ENCODE measurements around the gene B3GAT1. TPM values are rescaled to one million over a fixed set of nuclear protein-coding genes. Genes with fewer than 3 reads are reported as not detected.

B3GAT1 gene
- polyA plus RNA-seq, 4 donors, result 0.54 to 1.4 (median 0.57) TPM; not detected in 1

GRCh38 chr11:134342572-134343340 is 69.3 kb downstream of the B3GAT1 start:
- H3K4me3 ChIP-seq (ENCODE audit: low read depth in 1 of 3, low read length in 3 of 3), result no peak overlapping the region
- no peaks in the 10 kb centered on the region for H3K36me3 ChIP-seq (ENCODE audit: control insufficient read depth in 3 of 3, insufficient read depth in 2 of 3, low read depth in 1 of 3, low read length in 3 of 3)
- no peak overlapping the region for H3K27ac ChIP-seq (ENCODE audit: low read depth in 1 of 3, low read length in 2 of 3)
- 91 to 96% (median 92%) methylated on average over 30 of the region's 30 CpGs for WGBS, 3 donors
- FAIRE-seq (no peak), DNase-seq (no peak)
- no peaks in the 10 kb centered on the region for H3K27me3 ChIP-seq (ENCODE audit: control insufficient read depth in 3 of 3, insufficient read depth in 3 of 3, low read length in 3 of 3)
- peaks cover 0 to 3% (median 0%) of the 10 kb centered on the region in 3 donors for H3K4me1 ChIP-seq (ENCODE audit: control insufficient read depth in 3 of 3, insufficient read depth in 2 of 3, low read depth in 1 of 3, low read length in 2 of 3)
- H3K9me3 ChIP-seq (ENCODE audit: control insufficient read depth in 2 of 2, insufficient read depth in 1 of 2, low read depth in 1 of 2, low read length in 1 of 2), result no peaks in the 10 kb centered on the region

DNA sequence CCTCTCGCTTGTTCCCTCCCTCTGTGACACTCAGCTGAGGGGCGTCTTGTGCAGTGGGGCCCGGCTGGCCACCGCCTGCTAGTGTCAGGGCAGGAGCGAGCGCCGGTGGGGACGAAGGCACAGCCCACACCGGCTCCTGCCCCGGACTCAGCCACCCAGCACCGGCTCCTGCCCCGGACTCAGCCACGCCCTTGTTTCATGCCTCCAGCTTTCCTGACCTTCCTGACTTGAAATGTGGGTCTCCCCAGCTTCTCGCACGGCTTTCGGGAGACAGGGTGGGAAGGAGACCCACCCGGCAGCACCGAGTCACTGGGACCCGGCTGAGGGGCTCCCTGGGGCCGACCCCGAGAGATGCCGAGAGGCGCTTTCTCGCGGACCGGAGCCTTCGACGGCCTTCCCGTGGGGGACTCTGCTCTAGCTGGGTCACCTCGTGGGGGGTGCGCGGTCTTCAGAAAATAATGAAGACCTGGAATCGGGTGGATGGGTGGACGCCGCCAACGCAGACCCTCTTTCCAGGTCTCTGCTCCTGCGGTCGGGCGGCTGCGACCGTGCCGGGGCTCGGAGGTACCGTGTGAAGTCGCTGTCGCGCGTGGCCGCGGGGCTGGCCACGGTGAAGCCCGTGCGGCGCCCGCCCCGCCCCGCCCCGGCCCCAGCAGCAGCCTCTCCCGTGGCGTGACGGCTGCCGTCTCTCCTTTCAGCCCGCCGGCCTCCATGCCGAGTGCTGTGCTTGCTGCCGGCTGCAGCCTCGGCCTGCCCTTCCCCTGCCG is 70.1 kb downstream of the B3GAT1 start:
- H3K27me3 ChIP-seq (ENCODE audit: control insufficient read depth in 3 of 3, insufficient read depth in 3 of 3, low read length in 3 of 3), result no peaks in the 10 kb centered on the region
- FAIRE-seq, result no peak
- no peaks in the 10 kb centered on the region for H3K9me3 ChIP-seq (ENCODE audit: control insufficient read depth in 2 of 2, insufficient read depth in 1 of 2, low read depth in 1 of 2, low read length in 1 of 2)
- DNase-seq, result no peak
- no peak overlapping the region for H3K4me3 ChIP-seq (ENCODE audit: low read depth in 1 of 3, low read length in 3 of 3)
- peaks cover 0 to 3% (median 0%) of the 10 kb centered on the region in 3 donors for H3K4me1 ChIP-seq (ENCODE audit: control insufficient read depth in 3 of 3, insufficient read depth in 2 of 3, low read depth in 1 of 3, low read length in 2 of 3)
- H3K27ac ChIP-seq (ENCODE audit: low read depth in 1 of 3, low read length in 2 of 3), result no peak overlapping the region
- no peaks in the 10 kb centered on the region for H3K36me3 ChIP-seq (ENCODE audit: control insufficient read depth in 3 of 3, insufficient read depth in 2 of 3, low read depth in 1 of 3, low read length in 3 of 3)
- 91 to 95% (median 92%) methylated on average over 62 to 68 of the region's 68 CpGs for WGBS, 3 donors

GRCh38 chr11:134340354-134340964 is 71.6 kb downstream of the B3GAT1 start:
- Histone ChIP-seq H3K4me1 (ENCODE audit: control insufficient read depth in 3 of 3, insufficient read depth in 2 of 3, low read depth in 1 of 3, low read length in 2 of 3) (peaks cover 0 to 3% (median 0%) of the 10 kb centered on the region in 3 donors), H3K36me3 (ENCODE audit: control insufficient read depth in 3 of 3, insufficient read depth in 2 of 3, low read depth in 1 of 3, low read length in 3 of 3) (no peaks in the 10 kb centered on the region), H3K27ac (ENCODE audit: low read depth in 1 of 3, low read length in 2 of 3) (peak overlapping the region in 1 of 3 donors; percentile 51), H3K27me3 (ENCODE audit: control insufficient read depth in 3 of 3, insufficient read depth in 3 of 3, low read length in 3 of 3) (no peaks in the 10 kb centered on the region), H3K4me3 (ENCODE audit: low read depth in 1 of 3, low read length in 3 of 3) (no peak overlapping the region), H3K9me3 (ENCODE audit: control insufficient read depth in 2 of 2, insufficient read depth in 1 of 2, low read depth in 1 of 2, low read length in 1 of 2) (no peaks in the 10 kb centered on the region)
- no peak for FAIRE-seq
- DNase-seq, result peak in 1 of 2 donors; percentile 52
- WGBS, 3 donors, result 34 to 75% (median 61%) methylated on average over 11 of the region's 11 CpGs

- peak; percentile 41 to 94 for DNase-seq
Measured at GRCh38 chr11:134339756-134340155, 72.3 kb downstream of the B3GAT1 start.

GRCh38 chr11:134338654-134339053 is 73.4 kb downstream of the B3GAT1 start:
- no peak overlapping the region for H3K4me3 ChIP-seq (ENCODE audit: low read depth in 1 of 3, low read length in 3 of 3)
- no peaks in the 10 kb centered on the region for H3K36me3 ChIP-seq (ENCODE audit: control insufficient read depth in 3 of 3, insufficient read depth in 2 of 3, low read depth in 1 of 3, low read length in 3 of 3)
- 91 to 93% (median 92%) methylated on average over 7 of the region's 7 CpGs for WGBS, 3 donors
- no peaks in the 10 kb centered on the region for H3K27me3 ChIP-seq (ENCODE audit: control insufficient read depth in 3 of 3, insufficient read depth in 3 of 3, low read length in 3 of 3)
- peaks cover 0 to 3% (median 0%) of the 10 kb centered on the region in 3 donors for H3K4me1 ChIP-seq (ENCODE audit: control insufficient read depth in 3 of 3, insufficient read depth in 2 of 3, low read depth in 1 of 3, low read length in 2 of 3)
- FAIRE-seq (no peak), DNase-seq (no peak)
- H3K27ac ChIP-seq (ENCODE audit: low read depth in 1 of 3, low read length in 2 of 3), result no peak overlapping the region
- H3K9me3 ChIP-seq (ENCODE audit: control insufficient read depth in 2 of 2, insufficient read depth in 1 of 2, low read depth in 1 of 2, low read length in 1 of 2), result no peaks in the 10 kb centered on the region

More at GRCh38 chr11:134339756-134340155, 72.3 kb downstream of the B3GAT1 start:
- WGBS, 3 donors, result 15 to 72% (median 52%) methylated on average over 4 of the region's 4 CpGs
- no peak for FAIRE-seq
- Histone ChIP-seq H3K4me1 (ENCODE audit: control insufficient read depth in 3 of 3, insufficient read depth in 2 of 3, low read depth in 1 of 3, low read length in 2 of 3) (peaks cover 0 to 3% (median 0%) of the 10 kb centered on the region in 3 donors), H3K4me3 (ENCODE audit: low read depth in 1 of 3, low read length in 3 of 3) (no peak overlapping the region), H3K9me3 (ENCODE audit: control insufficient read depth in 2 of 2, insufficient read depth in 1 of 2, low read depth in 1 of 2, low read length in 1 of 2) (no peaks in the 10 kb centered on the region), H3K36me3 (ENCODE audit: control insufficient read depth in 3 of 3, insufficient read depth in 2 of 3, low read depth in 1 of 3, low read length in 3 of 3) (no peaks in the 10 kb centered on the region), H3K27me3 (ENCODE audit: control insufficient read depth in 3 of 3, insufficient read depth in 3 of 3, low read length in 3 of 3) (no peaks in the 10 kb centered on the region), H3K27ac (ENCODE audit: low read depth in 1 of 3, low read length in 2 of 3) (peak overlapping the region in 1 of 3 donors; percentile 51)

DNA sequence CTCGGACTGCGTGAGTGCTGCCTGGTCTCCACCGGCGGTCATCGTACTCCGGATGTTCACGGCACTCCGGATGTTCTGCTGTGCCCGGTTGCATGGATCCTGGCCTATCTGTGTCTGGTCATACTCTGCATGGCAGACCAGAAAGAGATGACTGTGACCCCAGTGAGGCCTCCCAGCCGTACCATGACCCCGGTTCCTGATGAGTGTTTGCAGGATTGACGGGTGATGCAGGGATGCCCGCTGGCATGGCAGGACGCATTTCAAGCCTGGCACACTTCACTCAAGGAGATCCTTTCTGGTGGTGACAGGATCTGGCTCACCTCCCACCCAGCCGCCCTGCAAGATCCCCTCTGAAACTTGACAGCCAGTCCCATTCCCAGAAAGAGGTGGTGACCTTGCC is 74.0 kb downstream of the B3GAT1 start:
- peaks cover 0 to 3% (median 0%) of the 10 kb centered on the region in 3 donors for H3K4me1 ChIP-seq (ENCODE audit: control insufficient read depth in 3 of 3, insufficient read depth in 2 of 3, low read depth in 1 of 3, low read length in 2 of 3)
- peaks cover 0 to 3% (median 0%) of the 10 kb centered on the region in 3 donors for H3K27me3 ChIP-seq (ENCODE audit: control insufficient read depth in 3 of 3, insufficient read depth in 3 of 3, low read length in 3 of 3)
- DNase-seq (no peak), FAIRE-seq (no peak)
- H3K9me3 ChIP-seq (ENCODE audit: control insufficient read depth in 2 of 2, insufficient read depth in 1 of 2, low read depth in 1 of 2, low read length in 1 of 2), result no peaks in the 10 kb centered on the region
- 93 to 97% (median 95%) methylated on average over 15 of the region's 15 CpGs for whole genome bisulfite sequencing, 3 donors
- no peaks in the 10 kb centered on the region for H3K36me3 ChIP-seq (ENCODE audit: control insufficient read depth in 3 of 3, insufficient read depth in 2 of 3, low read depth in 1 of 3, low read length in 3 of 3)
- no peak overlapping the region for H3K27ac ChIP-seq (ENCODE audit: low read depth in 1 of 3, low read length in 2 of 3)
- H3K4me3 ChIP-seq (ENCODE audit: low read depth in 1 of 3, low read length in 3 of 3), result no peak overlapping the region

DNA sequence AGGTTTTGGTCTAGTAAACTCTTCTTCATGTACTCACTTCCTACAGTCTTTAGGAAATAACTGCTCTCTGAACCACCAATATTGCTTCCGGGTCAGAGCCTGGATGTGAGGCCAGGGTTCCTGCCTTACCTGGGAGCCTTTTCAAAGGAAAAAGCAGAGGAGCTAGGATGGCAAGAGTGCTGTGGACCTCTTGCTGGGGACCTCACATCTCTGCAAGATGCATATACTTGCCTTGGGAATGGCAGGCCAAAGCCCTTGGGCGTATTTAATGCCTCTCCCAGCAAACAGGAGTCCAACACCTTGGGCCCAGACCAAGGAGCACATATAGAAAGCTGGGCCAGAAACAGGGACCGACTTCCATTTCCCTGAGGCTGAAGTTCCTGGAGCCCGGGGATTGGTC is 75.0 kb downstream of the B3GAT1 start:
- 94 to 97% (median 95%) methylated on average over 4 of the region's 4 CpGs for WGBS, 3 donors
- no peak overlapping the region for H3K4me3 ChIP-seq (ENCODE audit: low read depth in 1 of 3, low read length in 3 of 3)
- FAIRE-seq, result no peak
- no peak overlapping the region for H3K27ac ChIP-seq (ENCODE audit: low read depth in 1 of 3, low read length in 2 of 3)
- no peaks in the 10 kb centered on the region for H3K36me3 ChIP-seq (ENCODE audit: control insufficient read depth in 3 of 3, insufficient read depth in 2 of 3, low read depth in 1 of 3, low read length in 3 of 3)
- DNase-seq, result no peak
- H3K4me1 ChIP-seq (ENCODE audit: control insufficient read depth in 3 of 3, insufficient read depth in 2 of 3, low read depth in 1 of 3, low read length in 2 of 3), result peaks cover 0 to 3% (median 0%) of the 10 kb centered on the region in 3 donors
- H3K9me3 ChIP-seq (ENCODE audit: control insufficient read depth in 2 of 2, insufficient read depth in 1 of 2, low read depth in 1 of 2, low read length in 1 of 2), result no peaks in the 10 kb centered on the region
- H3K27me3 ChIP-seq (ENCODE audit: control insufficient read depth in 3 of 3, insufficient read depth in 3 of 3, low read length in 3 of 3), result peaks cover 0 to 3% (median 0%) of the 10 kb centered on the region in 3 donors
